Memory B cell (primary cell): Measurements from ENCODE around the gene GOLGA8S.
"Not testable (repeated sequence)": the region's sequence is repeated elsewhere in the genome, so short reads cannot be mapped to it uniquely, and the experiment has no call there.

Experiments used
- ATAC-seq: fragments of 150-1000 bp; cut with Tn5 transposase; 2 replicates; pipeline ENCODE4 v1.10.0; 2021; ENCODE audit warnings: low read depth, mild to moderate bottlenecking, moderate library complexity
- DNase-seq, 2 donors: peaks; one replicate each; pipeline ENCODE4 v3.0.0; 2022; ENCODE audit warnings: low spot score in 2 of 2
- H3K27ac Mint-ChIP-seq: one replicate; pipeline ENCODE4 v1.8.0; 2022; ENCODE audit warnings: mild to moderate bottlenecking, moderate library complexity, mixed read lengths
- H3K27me3 Mint-ChIP-seq: one replicate; pipeline ENCODE4 v1.8.0; 2022; ENCODE audit warnings: mixed read lengths
- H3K36me3 Mint-ChIP-seq: one replicate; pipeline ENCODE4 v1.8.0; 2022; ENCODE audit warnings: mild to moderate bottlenecking, mixed read lengths
- H3K4me1 Mint-ChIP-seq: one replicate; pipeline ENCODE4 v1.8.0; 2022; ENCODE audit warnings: mixed read lengths
- H3K4me3 Mint-ChIP-seq: one replicate; pipeline ENCODE4 v1.8.0; 2022; ENCODE audit warnings: mild to moderate bottlenecking, moderate library complexity, mixed read lengths
- H3K9me3 Mint-ChIP-seq: one replicate; pipeline ENCODE4 v1.8.0; 2022; ENCODE audit warnings: mixed read lengths

GOLGA8S gene

GRCh38 chr15:23354448-23354847 is at the start of gene GOLGA8S:
Gene GOLGA8S (plus strand): TSS chr15:23354748. CDS start chr15:23354810, 62 bp downstream.
- not testable (repeated sequence) for H3K4me1 Mint-ChIP-seq, H3K27me3 Mint-ChIP-seq, H3K4me3 Mint-ChIP-seq, DNase-seq, ATAC-seq, H3K36me3 Mint-ChIP-seq, H3K27ac Mint-ChIP-seq, H3K9me3 Mint-ChIP-seq

- not testable (repeated sequence) for H3K9me3 Mint-ChIP-seq, H3K27me3 Mint-ChIP-seq, DNase-seq, H3K27ac Mint-ChIP-seq, ATAC-seq
- H3K4me1 Mint-ChIP-seq, result peaks cover 27% of the 10 kb centered on the region
- H3K4me3 Mint-ChIP-seq, result peak overlapping the region; percentile 93
- H3K36me3 Mint-ChIP-seq, result peaks cover 19% of the 10 kb centered on the region
These were observed 49.7 kb upstream of the GOLGA8S start for GRCh38 chr15:23304805-23305204.

GRCh38 chr15:23305921-23306320 is 48.6 kb upstream of the GOLGA8S start:
- not testable (repeated sequence) for ATAC-seq, DNase-seq, H3K9me3 Mint-ChIP-seq

GRCh38 chr15:23311233-23311632 is 43.3 kb upstream of the GOLGA8S start:
- DNase-seq, ATAC-seq: not testable (repeated sequence)

More at GRCh38 chr15:23305921-23306320, 48.6 kb upstream of the GOLGA8S start:
- peaks cover 27% of the 10 kb centered on the region for H3K4me1 Mint-ChIP-seq
- peaks cover 26% of the 10 kb centered on the region for H3K36me3 Mint-ChIP-seq
- H3K27ac Mint-ChIP-seq, H3K4me3 Mint-ChIP-seq, H3K27me3 Mint-ChIP-seq: not testable (repeated sequence)

GRCh38 chr15:23334096-23334495 is 20.5 kb upstream of the GOLGA8S start, which contains the start of gene GOLGA6L26:
Gene GOLGA6L26 (minus strand): TSS chr15:23334196. CDS start chr15:23334135, 61 bp downstream.
- not testable (repeated sequence) for H3K27me3 Mint-ChIP-seq, H3K9me3 Mint-ChIP-seq, ATAC-seq, H3K27ac Mint-ChIP-seq, H3K36me3 Mint-ChIP-seq, H3K4me3 Mint-ChIP-seq, DNase-seq, H3K4me1 Mint-ChIP-seq

More at GRCh38 chr15:23311233-23311632, 43.3 kb upstream of the GOLGA8S start:
- Mint-ChIP-seq H3K4me1 (peaks cover 13% of the 10 kb centered on the region), H3K36me3 (peaks cover 29% of the 10 kb centered on the region)
- H3K4me3 Mint-ChIP-seq, H3K27me3 Mint-ChIP-seq, H3K27ac Mint-ChIP-seq, H3K9me3 Mint-ChIP-seq: not testable (repeated sequence)

GRCh38 chr15:23362622-23363021 is 8.1 kb downstream of the GOLGA8S start:
- not testable (repeated sequence) for H3K36me3 Mint-ChIP-seq, H3K4me3 Mint-ChIP-seq, ATAC-seq, H3K27me3 Mint-ChIP-seq, H3K4me1 Mint-ChIP-seq, DNase-seq, H3K27ac Mint-ChIP-seq, H3K9me3 Mint-ChIP-seq

GRCh38 chr15:23364261-23364660 is 9.7 kb downstream of the GOLGA8S start:
- not testable (repeated sequence) for H3K36me3 Mint-ChIP-seq, H3K27ac Mint-ChIP-seq

GRCh38 chr15:23370578-23370977 is 16.0 kb downstream of the GOLGA8S start:
- H3K27ac Mint-ChIP-seq, result no peak overlapping the region
- no peaks in the 10 kb centered on the region for H3K4me1 Mint-ChIP-seq
- DNase-seq (no peak), ATAC-seq (no peak)
- no peaks in the 10 kb centered on the region for H3K9me3 Mint-ChIP-seq
- no peaks in the 10 kb centered on the region for H3K27me3 Mint-ChIP-seq
- H3K36me3 Mint-ChIP-seq, result no peaks in the 10 kb centered on the region
- no peak overlapping the region for H3K4me3 Mint-ChIP-seq

More at GRCh38 chr15:23364261-23364660, 9.7 kb downstream of the GOLGA8S start:
- not testable (repeated sequence) for H3K27me3 Mint-ChIP-seq, ATAC-seq, H3K9me3 Mint-ChIP-seq, DNase-seq, H3K4me1 Mint-ChIP-seq, H3K4me3 Mint-ChIP-seq

- not testable (repeated sequence) for H3K27me3 Mint-ChIP-seq, DNase-seq, H3K36me3 Mint-ChIP-seq, H3K27ac Mint-ChIP-seq, H3K9me3 Mint-ChIP-seq, H3K4me1 Mint-ChIP-seq, ATAC-seq, H3K4me3 Mint-ChIP-seq
These were observed 16.6 kb downstream of the GOLGA8S start for GRCh38 chr15:23371134-23371533.

- H3K9me3 Mint-ChIP-seq, H3K36me3 Mint-ChIP-seq, H3K27ac Mint-ChIP-seq, H3K27me3 Mint-ChIP-seq, DNase-seq, ATAC-seq, H3K4me3 Mint-ChIP-seq, H3K4me1 Mint-ChIP-seq: not testable (repeated sequence)
These were observed 17.3 kb downstream of the GOLGA8S start for GRCh38 chr15:23371868-23372267.

- Mint-ChIP-seq H3K4me3 (no peak overlapping the region), H3K9me3 (no peaks in the 10 kb centered on the region), H3K4me1 (no peaks in the 10 kb centered on the region), H3K27ac (no peak overlapping the region), H3K27me3 (no peaks in the 10 kb centered on the region), H3K36me3 (no peaks in the 10 kb centered on the region)
- ATAC-seq, result no peak
- DNase-seq, result no peak
These were observed 17.7 kb downstream of the GOLGA8S start for GRCh38 chr15:23372284-23372683.

GRCh38 chr15:23372891-23373600 is 18.5 kb downstream of the GOLGA8S start:
- H3K4me3 Mint-ChIP-seq, H3K36me3 Mint-ChIP-seq, ATAC-seq, H3K4me1 Mint-ChIP-seq, H3K27ac Mint-ChIP-seq, DNase-seq, H3K9me3 Mint-ChIP-seq, H3K27me3 Mint-ChIP-seq: not testable (repeated sequence)

- H3K4me1 Mint-ChIP-seq, H3K27me3 Mint-ChIP-seq, H3K9me3 Mint-ChIP-seq, H3K4me3 Mint-ChIP-seq, H3K27ac Mint-ChIP-seq, H3K36me3 Mint-ChIP-seq, ATAC-seq, DNase-seq: not testable (repeated sequence)
These were observed 19.7 kb downstream of the GOLGA8S start for GRCh38 chr15:23374226-23374625.

- not testable (repeated sequence) for H3K27ac Mint-ChIP-seq, H3K9me3 Mint-ChIP-seq, H3K4me1 Mint-ChIP-seq, DNase-seq, H3K4me3 Mint-ChIP-seq, H3K27me3 Mint-ChIP-seq, ATAC-seq, H3K36me3 Mint-ChIP-seq
These were observed 24.4 kb downstream of the GOLGA8S start for GRCh38 chr15:23378946-23379345.

GRCh38 chr15:23380700-23381099 is 26.2 kb downstream of the GOLGA8S start:
- not testable (repeated sequence) for H3K4me3 Mint-ChIP-seq, H3K36me3 Mint-ChIP-seq, H3K9me3 Mint-ChIP-seq, ATAC-seq, H3K27ac Mint-ChIP-seq, H3K4me1 Mint-ChIP-seq, H3K27me3 Mint-ChIP-seq, DNase-seq
